HCT116 (cell line): ENCODE results near the gene PIK3R2. TPM values are rescaled to one million over a fixed set of nuclear protein-coding genes. Genes with fewer than 3 reads are reported as not detected.

Experiments used
- ATAC-seq: fragments of 200-7000 bp; cut with Tn5 transposase; 2 replicates; pipeline ENCODE4 v1.9.1; 2020; ENCODE audit warnings: mild to moderate bottlenecking, moderate library complexity
- BruUV-seq: library from RNA; stranded (reverse); fragments of 400-500 nt; replicated peaks from 2 replicates; lab custom pipeline; 2021; lab: Mats Ljungman, UMichigan
- CTCF ChIA-PET: fragments of 300-600 bp; sonication (Branson Sonifier 250); formaldehyde crosslinking; loops from one replicate; lab custom pipeline; 2021; ENCODE audit warnings: antibody characterized with exemption; lab: Charles Lee
- POLR2A ChIA-PET: fragments of 300-600, 350-600 bp; sonication (Branson Sonifier 250); formaldehyde crosslinking; loops from one replicate; lab custom pipeline; 2021; ENCODE audit warnings: antibody characterized with exemption; lab: Charles Lee
- RAD21 ChIA-PET, 2 experiments: fragments of 300-600 bp; sonication (Branson Sonifier 250); formaldehyde crosslinking; loops; one replicate each; lab custom pipeline; 2023; ENCODE audit warnings: low total read pairs in 2 of 2; ENCODE audit not compliant: uncharacterized antibody in 2 of 2, unreplicated experiment in 2 of 2, low non-redundant PET in 1 of 2; lab: Charles Lee
- DNase-seq: peaks from one replicate; pipeline ENCODE4 v3.0.0-alpha.2; 2010; ENCODE audit warnings: low read depth, low spot score
- H2AFZ ChIP-seq: fragments of 200-600 bp; shearing (Covaris generic), sonication (generic); 2 replicates; pipeline ENCODE4 v1.6.1; 2017; ENCODE audit warnings: low read depth, mixed run types, mixed read lengths, antibody characterized with exemption, low read length; ENCODE audit not compliant: poor library complexity, severe bottlenecking
- H3K27ac ChIP-seq: 2 replicates; pipeline ENCODE4 v1.5.1; 2012; ENCODE audit warnings: low read depth, low read length
- H3K27me3 ChIP-seq: fragments of 200-600 bp; sonication (generic); 2 replicates; pipeline ENCODE4 v1.6.1; 2016; ENCODE audit warnings: mixed run types, low read length, mixed read lengths; ENCODE audit not compliant: insufficient read depth
- H3K36me3 ChIP-seq, 2 experiments: fragments of 200-500 bp in 1 of 2; fragments of 200-600 bp in 1 of 2; sonication (Bioruptor generic) in 1 of 2; sonication (generic) in 1 of 2; 2 replicates each; pipeline versions ENCODE4 v1.5.1 to v1.6.1; 2014 to 2016; ENCODE audit warnings: low read length in 2 of 2, inconsistent platforms in 1 of 2, mixed read lengths in 1 of 2, mixed run types in 1 of 2; ENCODE audit not compliant: insufficient read depth in 2 of 2, control insufficient read depth in 1 of 2
- H3K4me1 ChIP-seq, 2 experiments: fragments of 200-600 bp in 1 of 2; sonication (generic) in 1 of 2; 2 replicates each; pipeline versions ENCODE4 v1.5.1 to v1.6.1; 2012 to 2017; ENCODE audit warnings: low read length in 2 of 2, inconsistent platforms in 1 of 2, mild to moderate bottlenecking in 1 of 2, mixed read lengths in 1 of 2, mixed run types in 1 of 2, moderate library complexity in 1 of 2; ENCODE audit not compliant: insufficient read depth in 2 of 2, control insufficient read depth in 1 of 2
- H3K4me2 ChIP-seq: fragments of 200-600 bp; sonication (generic); 2 replicates; pipeline ENCODE4 v1.6.1; 2017; ENCODE audit warnings: mixed run types, low read length, mixed read lengths
- H3K4me3 ChIP-seq, 2 experiments: fragments of 200-600 bp in 1 of 2; sonication (generic) in 1 of 2; replicated peaks in 1 of 2; 2 replicates each; pipeline ENCODE4 v1.5.1; 2011 to 2016; ENCODE audit warnings: low read length in 2 of 2, control low read depth in 1 of 2, low read depth in 1 of 2, mild to moderate bottlenecking in 1 of 2, mixed read lengths in 1 of 2, mixed run types in 1 of 2
- H3K79me2 ChIP-seq: fragments of 200-600 bp; sonication (generic); 2 replicates; pipeline ENCODE4 v1.6.1; 2017; ENCODE audit warnings: mild to moderate bottlenecking, mixed run types, low read length, moderate library complexity, mixed read lengths; ENCODE audit not compliant: insufficient read depth
- H3K9ac ChIP-seq: fragments of 200-600 bp; sonication (generic); 2 replicates; pipeline ENCODE4 v1.6.1; 2016; ENCODE audit warnings: low read length, mixed read lengths
- H3K9me2 ChIP-seq: fragments of 200-600 bp; sonication (generic), shearing (Covaris generic); 2 replicates; pipeline ENCODE4 v1.6.1; 2017; ENCODE audit warnings: mixed run types, mild to moderate bottlenecking, moderate library complexity; ENCODE audit not compliant: insufficient read depth
- H3K9me3 ChIP-seq, 2 experiments: fragments of 200-500 bp in 1 of 2; fragments of 200-600 bp in 1 of 2; sonication (Bioruptor generic) in 1 of 2; sonication (generic) in 1 of 2; 2 replicates each; pipeline ENCODE4 v1.6.1; 2014 to 2017; ENCODE audit warnings: low read length in 2 of 2, mixed read lengths in 2 of 2, inconsistent platforms in 1 of 2, low read depth in 1 of 2, mild to moderate bottlenecking in 1 of 2, mixed run types in 1 of 2, moderate library complexity in 1 of 2; ENCODE audit not compliant: control insufficient read depth in 1 of 2, insufficient read depth in 1 of 2
- H4K20me1 ChIP-seq: fragments of 200-600 bp; sonication (generic), shearing (Covaris generic); 2 replicates; pipeline ENCODE4 v1.6.1; 2017; ENCODE audit warnings: mixed run types, mild to moderate bottlenecking, moderate library complexity; ENCODE audit not compliant: insufficient read depth
- CTCF ChIP-seq, 3 experiments: fragments of 200-600 bp in 1 of 3; sonication (generic) in 1 of 3; IDR thresholded peaks in 2 of 3; conservative IDR thresholded peaks in 1 of 3; 2 replicates each; pipeline ENCODE4 v1.5.1; 2012 to 2017; ENCODE audit warnings: low read depth in 2 of 3, low read length in 2 of 3, antibody characterized with exemption in 1 of 3, borderline replicate concordance in 1 of 3, control low read depth in 1 of 3, mild to moderate bottlenecking in 1 of 3, mixed read lengths in 1 of 3, mixed run types in 1 of 3, moderate library complexity in 1 of 3; ENCODE audit not compliant: insufficient read depth in 1 of 3
- RAD21 ChIP-seq: IDR thresholded peaks from 2 replicates; pipeline ENCODE4 v1.6.1; 2012; ENCODE audit warnings: low read depth, mild to moderate bottlenecking
- SIN3A ChIP-seq: IDR thresholded peaks from 2 replicates; pipeline ENCODE4 v1.6.1; 2012; ENCODE audit warnings: low read depth
- TCF7L2 ChIP-seq: IDR thresholded peaks from 2 replicates; pipeline ENCODE4 v1.7.0; 2011; ENCODE audit warnings: borderline replicate concordance, inconsistent platforms; ENCODE audit not compliant: insufficient read depth, insufficient read length; ENCODE audit errors: extremely low read depth
- intact Hi-C: fragments of 100-400 bp; cut with micrococcal nuclease; formaldehyde crosslinking; loops from 2 replicates; pipeline ENCODE4 v1.10.0; 2022
- total RNA-seq: library from RNA; stranded (reverse); gene quantifications from one replicate; pipeline ENCODE4 v1.2.1, GENCODE V29; 2021; ENCODE audit not compliant: unreplicated experiment

PIK3R2 gene
- total RNA-seq, 1 experiment from 2014 or later = 53.4 TPM

DNA sequence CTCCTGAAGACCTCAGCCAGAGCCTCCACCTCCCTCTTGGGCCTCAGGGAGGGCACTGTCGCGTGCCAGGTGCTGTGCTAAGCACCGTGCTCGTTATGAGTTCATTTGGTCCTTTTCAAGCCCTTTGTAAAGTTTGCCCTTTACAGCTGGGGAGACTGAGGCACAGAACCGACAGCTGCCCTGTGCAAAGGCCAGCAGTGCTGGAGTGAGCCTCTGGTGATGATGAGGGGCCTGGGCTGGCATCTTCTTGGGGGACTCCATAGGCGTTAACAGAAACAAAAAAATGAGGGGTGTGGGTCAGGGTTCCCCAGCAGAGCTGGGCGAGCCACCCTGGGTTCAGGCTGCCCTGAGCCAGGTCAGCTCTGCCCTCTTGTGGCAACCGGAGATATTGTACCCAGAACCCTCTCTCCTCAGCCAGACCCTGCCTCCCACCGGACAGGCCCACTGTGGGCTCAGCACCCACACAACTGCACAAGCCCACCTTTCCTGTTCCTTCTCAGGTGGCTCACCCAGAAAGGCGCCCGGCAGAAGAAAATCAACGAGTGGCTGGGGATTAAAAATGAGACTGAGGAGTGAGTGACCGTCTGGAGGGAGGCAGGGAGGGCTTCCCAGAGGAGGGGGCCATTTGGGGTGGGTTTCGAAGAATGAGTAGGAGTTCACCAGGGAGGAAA lies 15.1 kb downstream of the PIK3R2 start:
- Histone ChIP-seq H3K4me2 (no peak overlapping the region), H3K36me3 (peaks cover 11 to 25% of the 10 kb centered on the region in 2 experiments; a peak in 3 of 4 replicates), H3K9me2 (no peaks in the 10 kb centered on the region), H3K4me1 (peaks cover 0 to 2% of the 10 kb centered on the region in 2 experiments; a peak in 2 of 4 replicates), H3K27me3 (no peaks in the 10 kb centered on the region), H2AFZ (no peak overlapping the region), H3K4me3 (no peak overlapping the region), H3K9ac (no peak overlapping the region), H3K79me2 (no peaks in the 10 kb centered on the region), H3K9me3 (no peaks in the 10 kb centered on the region), H3K27ac (no peak overlapping the region), H4K20me1 (no peaks in the 10 kb centered on the region)
- ChIA-PET CTCF (interaction anchor here (0.8 to 2.0 kb wide), 4 partner anchors 16 to 160 kb away, joined by 3 to 24 read pairs (median 5); partner anchors contain the start of genes MPV17L2 and PIK3R2), POLR2A (no interaction called here), RAD21 (interaction anchor here (0.6 to 1.3 kb wide), 3 partner anchors 13 to 55 kb away, joined by 3 to 8 read pairs (median 4); no protein-coding TSS in a partner anchor)
- DNase-seq (no peak), ATAC-seq (peak; percentile 91)
- no TSS peak for BruUV-seq
- intact Hi-C loops = loop anchor here (1.0 kb wide), 1 partner anchor 55 kb away; no protein-coding TSS in a partner anchor
- TF ChIP-seq SIN3A (no peak), TCF7L2 (no peak), CTCF (IDR thresholded peaks at IDR 0.05 in 2 of 3, conservative IDR thresholded peaks at IDR 0.05 in 1 of 3; ENCODE audit: borderline replicate concordance in 1 of 3, insufficient read depth in 1 of 3, low read depth in 2 of 3, low read length in 2 of 3) (peak; percentile 58 to 82 (median 75)), RAD21 (peak; percentile 75)
